WI38 (cell line): ENCODE data around the gene LITAF.

Experiments used
- H3K4me3 ChIP-seq: 2 replicates; pipeline ENCODE4 v1.5.1; 2011; ENCODE audit warnings: low read depth, mild to moderate bottlenecking, control low read depth, low read length
- CTCF ChIP-seq: IDR thresholded peaks from 2 replicates; pipeline ENCODE4 v1.5.1; 2012; ENCODE audit warnings: low read depth, mild to moderate bottlenecking, control low read depth, low read length

Gene LITAF

GRCh38 chr16:11570806-11571205, 15.9 kb downstream of the LITAF start:
- TF ChIP-seq CTCF: no peak
- H3K4me3 ChIP-seq: no peak overlapping the region

- TF ChIP-seq CTCF: no peak
- no peak overlapping the region for H3K4me3 ChIP-seq
These were observed 16.5 kb downstream of the LITAF start for GRCh38 chr16:11570258-11570657.

- no peak for TF ChIP-seq CTCF
- H3K4me3 ChIP-seq: no peak overlapping the region
These were observed 20.3 kb downstream of the LITAF start for GRCh38 chr16:11566398-11566797.

DNA sequence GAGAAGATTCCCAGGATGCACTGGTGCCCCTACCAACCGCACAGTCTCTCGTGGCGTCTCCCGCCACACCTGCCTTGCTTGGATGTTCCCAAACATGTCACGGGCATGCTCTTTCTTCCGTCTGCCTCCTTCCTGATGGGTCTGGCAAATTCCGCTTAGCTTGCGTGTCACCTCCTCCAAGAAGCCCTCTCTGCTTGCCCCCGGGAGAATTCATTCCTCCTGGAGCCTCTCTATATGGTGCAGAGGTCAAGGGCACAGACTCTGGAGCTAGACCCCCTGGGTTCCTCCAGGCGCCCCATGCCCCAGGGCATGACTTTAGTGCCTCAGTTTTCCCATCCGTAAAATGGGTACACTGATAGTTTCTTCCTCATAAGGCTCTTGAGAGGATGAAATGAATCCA, 21.1 kb downstream of the LITAF start:
- no peak for TF ChIP-seq CTCF
- no peak overlapping the region for H3K4me3 ChIP-seq

GRCh38 chr16:11564046-11564926, 22.4 kb downstream of the LITAF start:
- TF ChIP-seq CTCF: no peak
- H3K4me3 ChIP-seq: no peak overlapping the region

DNA sequence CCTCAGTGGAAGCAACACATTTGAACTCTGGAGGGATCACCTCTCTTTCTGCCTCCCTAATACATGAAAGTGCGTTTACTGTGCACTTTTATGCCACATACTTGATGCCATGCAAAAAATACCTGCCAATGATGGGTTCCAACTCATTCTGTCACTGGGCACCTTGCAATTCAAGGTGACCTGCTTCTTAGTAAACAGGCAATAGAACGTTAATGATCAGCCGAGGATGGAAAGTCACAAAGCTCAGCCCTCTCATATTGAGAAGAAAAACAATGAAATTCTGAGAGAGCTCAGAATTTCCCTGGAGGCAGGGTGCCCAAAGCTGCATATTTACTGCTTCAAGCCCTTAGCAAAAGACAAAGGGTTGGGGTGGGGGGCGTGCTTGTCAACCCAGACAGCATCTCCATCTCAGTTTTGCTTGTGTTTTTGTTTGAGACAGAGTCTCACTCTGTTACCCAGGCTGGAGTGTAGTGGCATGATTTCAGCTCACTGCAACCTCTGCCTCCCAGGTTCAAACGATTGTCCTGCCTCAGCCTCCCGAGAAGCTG, 23.2 kb downstream of the LITAF start:
- H3K4me3 ChIP-seq: no peak overlapping the region
- no peak for TF ChIP-seq CTCF

DNA sequence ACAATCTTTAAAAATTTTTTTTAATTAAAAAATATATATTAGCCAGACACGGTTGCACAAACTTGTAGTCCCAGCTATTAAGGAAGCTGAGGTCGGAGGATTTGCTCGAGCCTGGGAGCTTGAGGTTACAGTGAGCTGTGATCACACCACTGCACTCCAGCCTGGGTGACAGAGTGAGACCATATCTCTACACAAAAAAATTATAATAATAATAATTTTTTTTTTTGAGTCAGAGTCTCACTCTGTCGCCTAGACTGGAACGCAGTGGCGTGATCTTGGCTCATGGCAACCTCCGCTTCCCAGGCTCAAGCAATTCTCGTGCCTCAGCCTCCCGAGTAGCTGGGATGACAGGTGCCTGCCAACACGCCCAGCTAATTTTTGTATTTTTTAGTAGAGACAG, 23.8 kb downstream of the LITAF start:
- no peak for TF ChIP-seq CTCF
- H3K4me3 ChIP-seq: no peak overlapping the region
